HG03460 (cell line): ENCODE measurements around the gene PRKCE.

Experiments used
- ATAC-seq: cut with Tn5 transposase; IDR thresholded peaks from one replicate; pipeline ENCODE4 v1.9.1; 2021; ENCODE audit not compliant: unreplicated experiment

Gene PRKCE

GRCh38 chr2:46151577-46151976 is 500.1 kb downstream of the PRKCE start:
- ATAC-seq: no peak

GRCh38 chr2:46153996-46154753 is 502.7 kb downstream of the PRKCE start:
- no peak for ATAC-seq

- ATAC-seq: no peak
These were observed 505.8 kb downstream of the PRKCE start for GRCh38 chr2:46157072-46157965.

- no peak for ATAC-seq
These were observed 506.5 kb downstream of the PRKCE start for GRCh38 chr2:46157966-46158310.

GRCh38 chr2:46158661-46159060 is 507.2 kb downstream of the PRKCE start:
- ATAC-seq: no peak

GRCh38 chr2:46160326-46160725 is 508.9 kb downstream of the PRKCE start:
- ATAC-seq: no peak

GRCh38 chr2:46161315-46161714 is 509.8 kb downstream of the PRKCE start:
- no peak for ATAC-seq

- ATAC-seq: no peak
These were observed 510.4 kb downstream of the PRKCE start for GRCh38 chr2:46161911-46162310.

GRCh38 chr2:46162329-46163097 is 511.0 kb downstream of the PRKCE start:
- ATAC-seq: no peak

- ATAC-seq: no peak
These were observed 511.6 kb downstream of the PRKCE start for GRCh38 chr2:46163098-46163430.

- ATAC-seq: no peak
These were observed 512.5 kb downstream of the PRKCE start for GRCh38 chr2:46163804-46164528.

- ATAC-seq: no peak
These were observed 513.2 kb downstream of the PRKCE start for GRCh38 chr2:46164529-46165301.

GRCh38 chr2:46165916-46166315 is 514.4 kb downstream of the PRKCE start:
- ATAC-seq: no peak

GRCh38 chr2:46167406-46167805 is 515.9 kb downstream of the PRKCE start:
- ATAC-seq: no peak

GRCh38 chr2:46167924-46168323 is 516.4 kb downstream of the PRKCE start:
- no peak for ATAC-seq

GRCh38 chr2:46169467-46169866 is 518.0 kb downstream of the PRKCE start:
- no peak for ATAC-seq

- ATAC-seq: no peak
These were observed 518.6 kb downstream of the PRKCE start for GRCh38 chr2:46170026-46170425.

GRCh38 chr2:46170611-46171350 is 519.3 kb downstream of the PRKCE start:
- no peak for ATAC-seq

- no peak for ATAC-seq
These were observed 520.0 kb downstream of the PRKCE start for GRCh38 chr2:46171411-46171953.
